H9 (cell line): ENCODE measurements around the gene MAGEA6. TPM values are rescaled to one million over a fixed set of nuclear protein-coding genes. Genes with fewer than 3 reads are reported as not detected.

ENCODE experiments used
- DNase-seq: peaks from one replicate; pipeline ENCODE4 v3.0.0-alpha.2; 2017
- H2AFZ ChIP-seq: one replicate; pipeline ENCODE4 v1.6.1; 2013; ENCODE audit warnings: mild to moderate bottlenecking, low read length, control low read depth, moderate library complexity
- H2AK5ac ChIP-seq: 2 replicates; pipeline ENCODE4 v1.6.1; 2013; ENCODE audit warnings: low read length, control low read depth, mixed read lengths; ENCODE audit not compliant: insufficient read length
- H2BK120ac ChIP-seq: one replicate; pipeline ENCODE4 v1.6.1; 2013; ENCODE audit warnings: low read depth, mild to moderate bottlenecking, low read length, control low read depth, inconsistent platforms; ENCODE audit not compliant: poor library complexity, severe bottlenecking
- H2BK12ac ChIP-seq: 2 replicates; pipeline ENCODE4 v1.6.1; 2013; ENCODE audit warnings: low read length, control low read depth, mixed read lengths, low read depth; ENCODE audit not compliant: insufficient read length
- H2BK15ac ChIP-seq: 2 replicates; pipeline ENCODE4 v1.6.1; 2013; ENCODE audit warnings: low read depth, low read length, control low read depth
- H2BK20ac ChIP-seq: one replicate; pipeline ENCODE4 v1.6.1; 2013; ENCODE audit warnings: low read depth, mild to moderate bottlenecking, low read length, control low read depth, inconsistent platforms; ENCODE audit not compliant: poor library complexity, severe bottlenecking
- H2BK5ac ChIP-seq: 2 replicates; pipeline ENCODE4 v1.6.1; 2013; ENCODE audit warnings: low read length, control low read depth, mixed read lengths; ENCODE audit not compliant: insufficient read length
- H3K14ac ChIP-seq: 2 replicates; pipeline ENCODE4 v1.6.1; 2013; ENCODE audit warnings: low read length, control low read depth; ENCODE audit not compliant: insufficient read depth
- H3K18ac ChIP-seq: 2 replicates; pipeline ENCODE4 v1.6.1; 2013; ENCODE audit warnings: low read depth, mild to moderate bottlenecking, mixed read lengths, low read length, control low read depth; ENCODE audit not compliant: insufficient read length
- H3K23ac ChIP-seq: 2 replicates; pipeline ENCODE4 v1.6.1; 2013; ENCODE audit warnings: low read length, control low read depth, mixed read lengths, low read depth; ENCODE audit not compliant: insufficient read length
- H3K23me2 ChIP-seq: 2 replicates; pipeline ENCODE4 v1.6.1; 2013; ENCODE audit warnings: low read depth, mild to moderate bottlenecking, mixed read lengths, low read length, control low read depth; ENCODE audit not compliant: insufficient read length, poor library complexity, severe bottlenecking
- H3K27ac ChIP-seq: 2 replicates; pipeline ENCODE4 v1.5.1; 2013; ENCODE audit warnings: low read length, control low read depth, mixed read lengths, low read depth; ENCODE audit not compliant: insufficient read length
- H3K27me3 ChIP-seq: 2 replicates; pipeline ENCODE4 v1.6.1; 2013; ENCODE audit warnings: low read length, control low read depth, inconsistent platforms; ENCODE audit not compliant: insufficient read depth
- H3K4ac ChIP-seq: 2 replicates; pipeline ENCODE4 v1.6.1; 2013; ENCODE audit warnings: low read depth, mild to moderate bottlenecking, control low read depth, inconsistent platforms, low read length, moderate library complexity
- H3K4me1 ChIP-seq: 2 replicates; pipeline ENCODE4 v1.6.1; 2013; ENCODE audit warnings: low read length, control low read depth, inconsistent platforms; ENCODE audit not compliant: insufficient read depth
- H3K4me2 ChIP-seq: 2 replicates; pipeline ENCODE4 v1.6.1; 2013; ENCODE audit warnings: low read length, control low read depth, mixed read lengths; ENCODE audit not compliant: insufficient read length, insufficient read depth
- H3K56ac ChIP-seq: 2 replicates; pipeline ENCODE4 v1.6.1; 2013; ENCODE audit warnings: low read depth, mild to moderate bottlenecking, mixed read lengths, low read length, control low read depth; ENCODE audit not compliant: insufficient read length
- H3K79me1 ChIP-seq: 2 replicates; pipeline ENCODE4 v1.6.1; 2013; ENCODE audit warnings: low read depth, mild to moderate bottlenecking, moderate library complexity, low read length, control low read depth, inconsistent platforms; ENCODE audit not compliant: insufficient read depth, poor library complexity, severe bottlenecking
- H3K79me2 ChIP-seq: 2 replicates; pipeline ENCODE4 v1.6.1; 2013; ENCODE audit warnings: low read length, control low read depth, inconsistent platforms; ENCODE audit not compliant: insufficient read depth
- H3K9ac ChIP-seq: 2 replicates; pipeline ENCODE4 v1.6.1; 2013; ENCODE audit warnings: low read length, control low read depth, mixed read lengths; ENCODE audit not compliant: insufficient read length; ENCODE audit errors: extremely low read depth
- H3K9me3 ChIP-seq: one replicate; pipeline ENCODE4 v1.6.1; 2013; ENCODE audit warnings: low read depth, low read length, inconsistent platforms; ENCODE audit not compliant: control insufficient read depth
- H3T11ph ChIP-seq: one replicate; pipeline ENCODE4 v1.6.1; 2013; ENCODE audit warnings: mild to moderate bottlenecking, low read length, control low read depth, inconsistent platforms
- H4K20me1 ChIP-seq: one replicate; pipeline ENCODE4 v1.6.1; 2013; ENCODE audit not compliant: control insufficient read depth, insufficient read length, insufficient read depth
- H4K5ac ChIP-seq: 2 replicates; pipeline ENCODE4 v1.6.1; 2013; ENCODE audit warnings: low read depth, mild to moderate bottlenecking, mixed read lengths, low read length, control low read depth; ENCODE audit not compliant: insufficient read length
- H4K8ac ChIP-seq: replicated peaks from 2 replicates; pipeline ENCODE4 v1.6.1; 2013; ENCODE audit warnings: low read length, control low read depth, mixed read lengths, low read depth; ENCODE audit not compliant: insufficient read length
- H4K91ac ChIP-seq: 2 replicates; pipeline ENCODE4 v1.6.1; 2013; ENCODE audit warnings: low read depth, mild to moderate bottlenecking, moderate library complexity, mixed read lengths, low read length, control low read depth; ENCODE audit not compliant: insufficient read length
- H3K27ac Mint-ChIP-seq, 3 experiments: 2 replicates in 2 of 3; 3 replicates in 1 of 3; pipeline ENCODE4 v1.8.0; 2020 to 2021; ENCODE audit warnings: mixed read lengths in 3 of 3, mild to moderate bottlenecking in 1 of 3, moderate library complexity in 1 of 3
- H3K27me3 Mint-ChIP-seq: 2 replicates; pipeline ENCODE4 v1.8.0; 2021; ENCODE audit warnings: low read depth, mild to moderate bottlenecking, moderate library complexity, mixed read lengths
- H3K36me3 Mint-ChIP-seq, 3 experiments: 2 replicates in 2 of 3; 3 replicates in 1 of 3; pipeline ENCODE4 v1.8.0; 2020 to 2021; ENCODE audit warnings: low read depth in 3 of 3, mixed read lengths in 3 of 3; ENCODE audit not compliant: insufficient read depth in 1 of 3
- H3K4me1 Mint-ChIP-seq, 2 experiments: 2 replicates each; pipeline ENCODE4 v1.8.0; 2020; ENCODE audit warnings: mixed read lengths in 2 of 2
- H3K4me3 Mint-ChIP-seq, 2 experiments: 2 replicates in 1 of 2; 3 replicates in 1 of 2; pipeline ENCODE4 v1.8.0; 2020 to 2021; ENCODE audit warnings: mild to moderate bottlenecking in 2 of 2, mixed read lengths in 2 of 2, moderate library complexity in 1 of 2
- H3K9me3 Mint-ChIP-seq, 2 experiments: 2 replicates in 1 of 2; 3 replicates in 1 of 2; pipeline ENCODE4 v1.8.0; 2020; ENCODE audit warnings: mild to moderate bottlenecking in 2 of 2, mixed read lengths in 2 of 2, moderate library complexity in 1 of 2
- CTCF ChIP-seq: fragments of 200-600 bp; sonication (generic); conservative IDR thresholded peaks from 3 replicates; pipeline ENCODE4 v1.8.0; 2021; ENCODE audit warnings: antibody characterized with exemption, mild to moderate bottlenecking
- WGBS: extraction: QIAGEN DNeasy Blood & Tissue Kit; methylation state at CpG from one replicate; pipeline ENCODE4 v1.1.7; 2013; ENCODE audit warnings: missing lambda C conversion rate, low lambda C conversion rate, mixed read lengths; ENCODE audit not compliant: insufficient read length; ENCODE audit errors: extremely low coverage; 5-methylcytosine and 5-hydroxymethylcytosine counted together
- total RNA-seq: library from RNA; stranded (reverse); gene quantifications from 2 replicates; pipeline ENCODE4 v1.2.1, GENCODE V29; 2021

Gene MAGEA6
- total RNA-seq, 1 experiment from 2014 or later: not detected

- no peak overlapping the region for H3K27ac ChIP-seq
- H3K9me3 Mint-ChIP-seq: peaks cover 43 to 67% of the 10 kb centered on the region in 2 experiments
- no peak overlapping the region for H3K56ac ChIP-seq
- no peaks in the 10 kb centered on the region for H3K27me3 ChIP-seq
- H3K4me2 ChIP-seq: no peak overlapping the region
- no CpG with 5 or more reads among the region's 5 CpGs for WGBS
- no peak overlapping the region for H3K23ac ChIP-seq
- no peak overlapping the region for H3K4me3 Mint-ChIP-seq
- DNase-seq: no peak
- H4K91ac ChIP-seq: no peak overlapping the region
- H3K4me1 ChIP-seq: no peaks in the 10 kb centered on the region
- no peaks in the 10 kb centered on the region for H3K79me2 ChIP-seq
- H3K27ac Mint-ChIP-seq: no peak overlapping the region
- H2AK5ac ChIP-seq: no peak overlapping the region
- no peak overlapping the region for H3K14ac ChIP-seq
- TF ChIP-seq CTCF: no peak
- H2AFZ ChIP-seq: no peak overlapping the region
- H2BK12ac ChIP-seq: no peak overlapping the region
- H2BK5ac ChIP-seq: no peak overlapping the region
- no peak overlapping the region for H3K18ac ChIP-seq
- H4K20me1 ChIP-seq: peaks cover 3% of the 10 kb centered on the region
- no peaks in the 10 kb centered on the region for H3K23me2 ChIP-seq
- no peak overlapping the region for H2BK20ac ChIP-seq
- H3K9me3 ChIP-seq: peaks cover 41% of the 10 kb centered on the region
- H3K36me3 Mint-ChIP-seq: peaks cover 0 to 2% (median 0%) of the 10 kb centered on the region in 3 experiments; a peak in 2 of 7 replicates
- H4K5ac ChIP-seq: no peak overlapping the region
- H2BK120ac ChIP-seq: no peak overlapping the region
- no peak overlapping the region for H4K8ac ChIP-seq
- H3K27me3 Mint-ChIP-seq: peaks cover 2% of the 10 kb centered on the region
- no peak overlapping the region for H2BK15ac ChIP-seq
- H3K4me1 Mint-ChIP-seq: peaks cover 6 to 11% of the 10 kb centered on the region in 2 experiments
- no peak overlapping the region for H3K9ac ChIP-seq
- H3K4ac ChIP-seq: no peak overlapping the region
- H3K79me1 ChIP-seq: no peaks in the 10 kb centered on the region
- H3T11ph ChIP-seq: no peak overlapping the region
Observed at GRCh38 chrX:152818356-152818755, 48.9 kb upstream of the MAGEA6 start.
